ENCODE results near the gene ALDH7A1. TPM values are rescaled to one million over a fixed set of nuclear protein-coding genes. Genes with fewer than 3 reads are reported as not detected.

Gene ALDH7A1
- total RNA-seq, 2 donors from 2014 or later: 2.4 to 3.3 TPM

DNA sequence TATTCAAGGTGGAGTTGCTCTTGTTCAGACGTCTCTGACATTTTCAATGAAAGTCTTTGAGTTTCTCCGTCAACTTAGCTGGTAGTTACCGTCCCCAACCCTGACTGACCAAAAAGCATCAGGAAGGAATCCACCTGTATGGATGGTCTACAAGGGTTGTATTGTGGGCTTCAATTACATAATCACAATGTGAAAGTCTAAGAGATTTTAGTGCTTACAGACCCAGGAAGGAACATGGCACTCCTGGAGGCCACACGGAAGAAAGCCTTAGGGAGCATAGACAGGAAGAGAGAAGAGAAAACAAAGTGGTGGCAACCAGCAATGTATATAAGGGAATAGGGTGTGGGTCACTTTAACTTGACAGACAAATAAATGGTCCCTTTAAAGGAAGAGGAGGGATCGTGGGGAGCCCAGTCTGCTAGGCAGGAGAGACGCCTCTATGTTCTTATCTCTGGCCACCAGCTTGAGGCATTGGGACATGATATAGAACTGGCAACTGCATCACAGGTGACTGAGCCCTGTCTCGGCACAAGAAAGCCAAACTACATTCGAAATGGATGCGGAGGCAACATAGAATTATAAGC is 80.4 kb downstream of the ALDH7A1 start:
- Mint-ChIP-seq H3K4me3 (no peak overlapping the region), H3K27me3 (no peaks in the 10 kb centered on the region), H3K4me1 (peaks cover 6% of the 10 kb centered on the region), H3K36me3 (ENCODE audit: low read depth) (no peaks in the 10 kb centered on the region), H3K9me3 (no peaks in the 10 kb centered on the region), H3K27ac (no peak overlapping the region)
- no peak for ATAC-seq (replicated peaks)

DNA sequence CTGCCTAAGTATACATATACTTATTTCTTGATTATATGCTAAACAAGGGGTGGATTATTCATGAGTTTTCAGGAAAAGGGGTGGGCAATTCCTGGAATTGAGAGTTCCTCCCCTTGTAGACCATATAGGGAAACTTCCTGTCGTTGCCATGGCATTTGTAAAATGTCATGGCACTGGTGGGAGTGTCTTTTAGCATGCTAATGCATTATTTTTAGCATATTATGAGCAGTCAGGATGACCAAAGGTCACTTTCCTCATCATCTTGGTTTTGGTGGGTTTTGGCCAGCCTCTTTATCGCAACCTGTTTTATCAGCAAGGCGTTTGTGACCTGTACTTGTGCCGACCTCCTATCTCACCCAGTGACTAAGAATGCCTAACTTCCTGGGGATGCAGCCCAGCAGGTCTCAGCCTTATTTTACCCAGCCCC is 80.9 kb downstream of the ALDH7A1 start:
- ATAC-seq (replicated peaks): no peak
- Mint-ChIP-seq H3K36me3 (ENCODE audit: low read depth) (no peaks in the 10 kb centered on the region), H3K27me3 (no peaks in the 10 kb centered on the region)

DNA sequence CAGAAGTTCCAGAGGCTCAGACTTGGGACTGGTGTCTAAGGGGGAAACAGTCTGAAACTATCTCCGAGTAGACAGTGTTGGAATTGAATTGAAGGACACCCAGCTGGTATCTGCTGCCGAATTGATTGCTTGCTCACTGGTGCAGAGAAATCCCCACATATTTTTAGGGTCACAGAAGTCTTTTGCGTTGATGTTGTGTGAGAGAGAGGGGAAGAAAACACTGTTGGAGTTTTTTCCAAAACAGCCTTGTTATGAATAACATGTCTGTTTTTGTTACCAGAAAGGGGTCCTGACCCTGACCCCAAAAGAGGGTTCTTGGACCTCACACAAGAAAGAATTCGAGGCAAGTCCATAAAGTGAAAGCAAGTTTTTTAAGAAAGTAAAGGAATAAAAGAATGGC is 81.3 kb downstream of the ALDH7A1 start:
- H3K27me3 Mint-ChIP-seq: no peaks in the 10 kb centered on the region
- no peak overlapping the region for H3K27ac Mint-ChIP-seq
- H3K36me3 Mint-ChIP-seq (ENCODE audit: low read depth): no peaks in the 10 kb centered on the region
- H3K4me3 Mint-ChIP-seq: no peak overlapping the region
- peaks cover 11% of the 10 kb centered on the region for H3K4me1 Mint-ChIP-seq
- ATAC-seq (replicated peaks): no peak
- peaks cover 3% of the 10 kb centered on the region for H3K9me3 Mint-ChIP-seq

More for the DNA sequence above, 80.9 kb downstream of the ALDH7A1 start:
- H3K4me3 Mint-ChIP-seq: no peak overlapping the region
- H3K9me3 Mint-ChIP-seq: no peaks in the 10 kb centered on the region
- H3K27ac Mint-ChIP-seq: no peak overlapping the region
- H3K4me1 Mint-ChIP-seq: peaks cover 7% of the 10 kb centered on the region

DNA sequence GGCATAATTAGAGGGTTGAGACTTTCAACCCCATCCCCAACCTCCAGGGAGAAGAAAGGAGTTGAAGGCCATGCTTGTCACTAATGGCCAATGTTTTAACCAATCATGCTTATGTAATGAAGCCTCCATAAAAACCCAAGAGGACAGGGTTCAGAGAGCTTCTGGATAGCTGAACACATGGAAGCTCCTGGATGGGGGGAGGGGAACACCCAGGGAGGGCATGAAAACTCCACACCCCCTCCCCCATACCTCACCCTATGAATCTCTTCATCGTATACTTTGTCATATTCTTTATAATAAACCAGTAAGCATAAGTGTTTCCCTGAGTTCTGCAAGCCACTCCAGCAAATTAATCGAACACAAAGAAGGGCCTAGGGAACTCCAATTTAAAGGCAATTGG is 81.7 kb downstream of the ALDH7A1 start:
- no peak for ATAC-seq (replicated peaks)
- Mint-ChIP-seq H3K9me3 (peaks cover 3% of the 10 kb centered on the region), H3K4me3 (no peak overlapping the region), H3K36me3 (ENCODE audit: low read depth) (no peaks in the 10 kb centered on the region), H3K4me1 (peaks cover 15% of the 10 kb centered on the region), H3K27ac (no peak overlapping the region), H3K27me3 (no peaks in the 10 kb centered on the region)

DNA sequence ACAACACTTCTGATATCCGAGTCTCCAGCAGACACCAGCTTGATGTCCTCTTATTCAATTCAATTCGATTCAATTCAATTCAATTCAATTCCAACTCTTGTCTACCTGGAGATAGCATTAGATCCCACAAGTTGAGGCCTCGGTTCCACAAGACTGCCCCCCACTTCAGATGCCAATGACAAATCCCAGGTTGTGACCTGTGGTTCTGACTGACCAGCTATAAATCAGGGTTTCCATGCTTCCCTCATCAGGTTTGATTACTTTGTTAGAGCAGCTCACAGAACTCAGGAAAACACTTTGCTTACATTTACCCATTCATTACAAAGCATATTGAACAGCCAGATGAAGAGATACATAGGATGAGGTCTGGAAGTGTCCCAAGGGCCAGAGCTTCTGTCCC is 82.6 kb downstream of the ALDH7A1 start:
- no peaks in the 10 kb centered on the region for H3K27me3 Mint-ChIP-seq
- H3K36me3 Mint-ChIP-seq (ENCODE audit: low read depth): no peaks in the 10 kb centered on the region
- no peak overlapping the region for H3K4me3 Mint-ChIP-seq
- peaks cover 3% of the 10 kb centered on the region for H3K9me3 Mint-ChIP-seq
- peaks cover 16% of the 10 kb centered on the region for H3K4me1 Mint-ChIP-seq
- no peak for ATAC-seq (replicated peaks)
- H3K27ac Mint-ChIP-seq: no peak overlapping the region

DNA sequence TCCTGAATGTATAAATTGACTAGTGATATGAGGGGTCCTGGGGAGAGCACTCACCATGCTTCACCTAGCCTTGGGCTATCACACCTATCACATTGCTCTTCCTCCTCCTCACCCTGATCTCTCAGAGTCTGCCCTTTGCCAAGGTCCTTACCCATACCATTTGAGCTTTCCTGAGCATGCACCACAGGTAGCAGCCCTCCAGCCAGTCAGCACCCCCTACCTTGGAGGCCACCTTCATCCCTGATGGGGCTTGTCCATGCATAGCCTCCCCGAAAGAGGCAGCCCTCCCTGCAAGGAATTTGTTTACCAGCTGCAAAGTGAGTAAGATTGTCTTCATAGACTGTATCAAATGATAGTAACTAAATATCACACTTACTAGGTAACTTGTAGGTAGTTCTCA is 83.1 kb downstream of the ALDH7A1 start:
- Mint-ChIP-seq H3K4me1 (peaks cover 16% of the 10 kb centered on the region), H3K4me3 (no peak overlapping the region), H3K27me3 (no peaks in the 10 kb centered on the region), H3K36me3 (ENCODE audit: low read depth) (no peaks in the 10 kb centered on the region), H3K9me3 (peaks cover 3% of the 10 kb centered on the region), H3K27ac (no peak overlapping the region)
- ATAC-seq (replicated peaks): no peak

DNA sequence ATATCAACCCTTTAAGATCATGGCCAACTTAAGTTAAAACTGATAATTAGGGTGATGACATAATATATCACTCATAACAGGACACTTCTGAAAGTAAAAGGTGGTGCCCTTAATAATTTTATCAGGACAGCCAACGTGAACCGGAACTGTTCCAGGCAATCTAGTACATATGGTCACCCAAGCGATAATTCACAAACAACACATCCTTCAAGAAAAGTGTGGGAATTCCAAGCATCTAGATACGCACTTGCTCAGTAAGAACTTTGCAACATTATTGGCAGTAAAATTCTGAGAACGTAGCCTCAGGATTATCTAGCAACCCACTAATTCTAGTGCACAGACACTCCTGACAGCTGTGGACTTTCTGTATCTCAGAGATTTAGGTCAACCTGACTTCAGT is 85.7 kb downstream of the ALDH7A1 start:
- peaks cover 16% of the 10 kb centered on the region for H3K4me1 Mint-ChIP-seq
- H3K9me3 Mint-ChIP-seq: peaks cover 3% of the 10 kb centered on the region
- ATAC-seq (replicated peaks): no peak
- H3K27ac Mint-ChIP-seq: peak overlapping the region; percentile 96
- no peaks in the 10 kb centered on the region for H3K27me3 Mint-ChIP-seq
- H3K36me3 Mint-ChIP-seq (ENCODE audit: low read depth): no peaks in the 10 kb centered on the region
- H3K4me3 Mint-ChIP-seq: peak overlapping the region; percentile 83

DNA sequence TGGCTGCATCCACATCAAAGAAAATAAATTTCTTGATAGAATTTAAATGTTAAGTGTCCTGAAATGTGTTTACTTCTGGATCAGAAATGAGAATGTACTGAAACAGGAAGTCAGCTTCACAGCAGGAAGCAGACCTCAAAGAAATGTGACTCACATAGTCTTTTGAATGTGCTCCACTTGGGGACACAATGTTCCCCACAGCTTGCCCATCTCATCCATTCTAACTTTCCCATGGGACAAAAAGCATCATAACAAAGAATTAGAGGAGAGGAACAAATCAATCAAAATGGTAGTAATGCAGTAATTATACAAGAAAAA is 86.1 kb downstream of the ALDH7A1 start:
- H3K27ac Mint-ChIP-seq: peak overlapping the region; percentile 96
- peak overlapping the region; percentile 83 for H3K4me3 Mint-ChIP-seq
- no peaks in the 10 kb centered on the region for H3K27me3 Mint-ChIP-seq
- H3K9me3 Mint-ChIP-seq: peaks cover 3% of the 10 kb centered on the region
- peaks cover 16% of the 10 kb centered on the region for H3K4me1 Mint-ChIP-seq
- no peaks in the 10 kb centered on the region for H3K36me3 Mint-ChIP-seq (ENCODE audit: low read depth)
- ATAC-seq (replicated peaks): peak; percentile 92

DNA sequence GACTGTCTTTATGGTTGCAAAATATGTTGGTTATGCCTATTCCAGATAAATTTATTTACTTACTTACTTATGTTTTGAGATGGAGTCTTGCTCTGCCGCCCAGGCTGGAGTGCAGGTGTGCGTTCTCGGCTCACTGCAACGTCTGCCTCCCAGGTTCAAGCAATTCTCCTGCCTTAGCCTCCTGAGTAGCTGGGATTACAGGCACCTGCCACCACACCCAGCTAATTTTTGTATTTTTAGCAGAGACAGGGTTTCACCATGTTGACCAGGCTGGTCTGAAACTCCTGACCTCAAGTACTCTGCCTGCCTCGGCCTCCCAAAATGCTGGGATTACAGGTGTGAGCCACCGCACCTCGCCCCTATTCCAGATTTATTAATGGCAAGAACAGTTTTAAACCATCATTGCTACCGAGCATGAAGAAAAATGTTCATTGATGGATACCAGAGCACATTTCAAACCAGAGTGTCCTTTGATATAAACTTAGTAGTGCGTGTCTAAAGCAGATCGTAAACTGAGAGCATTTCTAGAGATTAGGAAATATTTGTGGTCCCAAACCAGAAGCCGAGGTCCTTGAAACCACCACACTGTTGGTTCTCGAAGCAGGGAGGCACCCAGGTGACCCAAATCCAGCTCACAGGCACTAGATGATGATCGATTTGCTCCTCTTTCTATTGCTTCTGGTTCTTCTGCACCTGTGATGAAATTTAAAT is 86.6 kb downstream of the ALDH7A1 start:
- Mint-ChIP-seq H3K27me3 (no peaks in the 10 kb centered on the region), H3K4me3 (peak overlapping the region; percentile 83), H3K36me3 (ENCODE audit: low read depth) (no peaks in the 10 kb centered on the region), H3K4me1 (peaks cover 16% of the 10 kb centered on the region), H3K27ac (peak overlapping the region; percentile 96), H3K9me3 (peaks cover 3% of the 10 kb centered on the region)
- ATAC-seq (replicated peaks): peak; percentile 49

DNA sequence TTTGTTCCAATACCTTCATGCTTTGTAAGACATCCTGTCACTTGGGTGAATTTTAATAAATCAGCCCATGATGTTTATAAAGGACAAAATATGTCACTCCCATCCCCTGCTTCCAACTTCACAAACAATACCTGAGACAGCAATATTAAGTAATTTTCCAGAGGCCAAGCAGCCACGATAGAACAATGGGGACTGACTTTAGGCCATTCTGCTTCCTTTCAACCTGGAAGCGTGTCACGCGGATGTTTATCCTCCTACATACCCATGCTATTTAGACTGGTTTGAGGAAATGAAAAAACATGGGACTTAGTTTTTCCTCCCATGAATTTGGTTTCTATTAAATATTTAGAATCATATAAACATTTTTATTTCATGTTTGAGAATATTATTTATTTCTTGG is 88.9 kb downstream of the ALDH7A1 start:
- H3K4me1 Mint-ChIP-seq: peaks cover 16% of the 10 kb centered on the region

DNA sequence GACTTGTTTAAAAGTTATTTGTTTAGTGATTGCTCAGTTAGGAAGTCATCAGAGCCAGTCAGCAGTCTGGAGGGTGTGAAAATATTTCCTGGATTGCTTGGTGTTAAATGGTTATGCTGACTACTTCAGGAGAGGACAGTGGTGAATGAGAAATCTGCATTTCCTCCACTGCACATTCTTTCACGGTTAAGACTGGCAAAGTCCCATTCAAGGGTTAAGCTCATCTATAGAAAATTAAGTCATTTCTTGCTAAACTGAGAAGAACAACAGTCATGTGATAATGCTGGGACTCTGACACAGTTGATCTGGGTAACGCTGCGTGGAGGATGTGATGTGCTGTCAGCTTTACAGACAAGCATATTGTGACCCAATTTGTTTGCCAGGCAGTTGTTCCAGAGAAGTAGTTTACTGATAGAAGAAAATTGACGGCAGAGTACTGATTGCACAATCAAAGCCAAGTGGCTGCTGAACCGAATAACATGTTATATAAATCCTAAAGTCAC is 91.4 kb downstream of the ALDH7A1 start:
- ATAC-seq (replicated peaks): peak; percentile 92
- Mint-ChIP-seq H3K27ac (peak overlapping the region; percentile 67), H3K9me3 (no peaks in the 10 kb centered on the region), H3K4me3 (peak overlapping the region; percentile 15), H3K36me3 (ENCODE audit: low read depth) (no peaks in the 10 kb centered on the region), H3K27me3 (no peaks in the 10 kb centered on the region), H3K4me1 (peaks cover 4% of the 10 kb centered on the region)

More for the DNA sequence above, 88.9 kb downstream of the ALDH7A1 start:
- Mint-ChIP-seq H3K27ac (no peak overlapping the region), H3K27me3 (no peaks in the 10 kb centered on the region), H3K4me3 (no peak overlapping the region), H3K36me3 (ENCODE audit: low read depth) (no peaks in the 10 kb centered on the region), H3K9me3 (peaks cover 3% of the 10 kb centered on the region)
- ATAC-seq (replicated peaks): no peak

DNA sequence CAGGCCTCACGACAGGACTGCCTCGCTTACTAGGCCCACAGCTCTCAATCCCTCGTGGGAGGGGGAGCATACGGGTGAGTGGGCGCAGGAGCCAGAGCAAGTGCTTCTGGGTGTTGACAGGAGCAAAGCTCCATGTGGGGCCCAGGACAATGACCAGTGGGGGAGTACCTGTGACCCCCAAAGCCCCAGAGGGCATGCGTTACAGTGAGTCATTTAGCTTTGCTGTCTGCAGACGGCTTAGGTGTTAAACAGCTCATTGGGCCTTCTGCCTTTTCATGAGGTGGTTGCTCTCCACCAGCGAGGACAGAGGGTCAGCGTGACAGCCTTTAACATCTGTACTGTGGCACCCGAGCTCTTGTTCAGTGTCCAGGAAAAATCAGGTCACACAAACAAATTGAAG is 93.6 kb downstream of the ALDH7A1 start:
- Mint-ChIP-seq H3K36me3 (ENCODE audit: low read depth) (no peaks in the 10 kb centered on the region), H3K27ac (no peak overlapping the region), H3K9me3 (no peaks in the 10 kb centered on the region), H3K4me3 (no peak overlapping the region), H3K4me1 (no peaks in the 10 kb centered on the region), H3K27me3 (no peaks in the 10 kb centered on the region)
- ATAC-seq (replicated peaks): no peak

DNA sequence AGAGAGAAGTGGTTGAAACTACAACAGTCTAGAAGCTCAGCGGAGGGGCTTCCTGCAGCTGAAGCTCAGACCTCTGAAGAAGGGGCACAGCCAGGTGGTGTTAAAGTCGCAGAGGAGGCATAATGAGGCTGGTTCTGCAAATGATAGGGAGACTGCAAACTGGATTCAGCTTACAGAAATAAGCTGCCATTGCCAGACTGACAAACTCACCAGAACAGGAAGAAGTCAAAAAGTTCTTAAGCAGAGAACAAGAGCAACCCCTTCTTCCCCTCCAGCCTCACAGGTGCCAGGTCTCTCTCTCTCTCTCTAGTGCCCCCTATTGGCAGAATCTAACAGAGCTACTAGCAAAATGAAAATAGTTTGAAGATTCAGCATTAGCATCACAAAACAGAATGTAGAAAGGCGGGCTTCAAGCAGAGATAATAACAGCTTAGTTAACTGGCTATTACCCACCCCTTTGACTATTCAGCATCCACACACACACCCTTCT is 95.1 kb downstream of the ALDH7A1 start:
- no peaks in the 10 kb centered on the region for H3K4me1 Mint-ChIP-seq
- peak; percentile 27 for ATAC-seq (replicated peaks)
- no peaks in the 10 kb centered on the region for H3K27me3 Mint-ChIP-seq
- H3K4me3 Mint-ChIP-seq: no peak overlapping the region
- H3K36me3 Mint-ChIP-seq (ENCODE audit: low read depth): no peaks in the 10 kb centered on the region
- no peaks in the 10 kb centered on the region for H3K9me3 Mint-ChIP-seq
- H3K27ac Mint-ChIP-seq: no peak overlapping the region

DNA sequence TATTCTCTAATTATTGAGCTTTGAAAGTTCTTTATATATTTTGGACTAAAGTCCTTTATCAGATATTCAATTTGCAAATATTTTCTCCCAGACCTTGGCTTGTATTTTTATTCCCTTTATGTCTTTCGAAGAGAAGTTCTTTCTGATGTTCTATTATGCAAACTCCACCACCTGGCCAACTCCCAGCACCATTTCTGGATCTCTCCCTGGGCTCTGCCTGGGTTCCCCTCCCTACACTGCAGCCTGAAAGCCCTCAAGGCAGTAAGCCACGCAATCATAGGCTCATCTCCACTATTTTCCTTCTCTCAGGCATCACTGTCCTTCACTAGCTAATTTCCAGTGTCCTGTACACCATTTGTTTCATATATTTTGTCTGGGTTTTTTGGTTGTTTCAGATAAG is 95.7 kb downstream of the ALDH7A1 start:
- H3K4me3 Mint-ChIP-seq: no peak overlapping the region
- H3K27me3 Mint-ChIP-seq: no peaks in the 10 kb centered on the region
- no peak overlapping the region for H3K27ac Mint-ChIP-seq
- ATAC-seq (replicated peaks): no peak
- H3K4me1 Mint-ChIP-seq: no peaks in the 10 kb centered on the region
- no peaks in the 10 kb centered on the region for H3K36me3 Mint-ChIP-seq (ENCODE audit: low read depth)
- H3K9me3 Mint-ChIP-seq: no peaks in the 10 kb centered on the region

DNA sequence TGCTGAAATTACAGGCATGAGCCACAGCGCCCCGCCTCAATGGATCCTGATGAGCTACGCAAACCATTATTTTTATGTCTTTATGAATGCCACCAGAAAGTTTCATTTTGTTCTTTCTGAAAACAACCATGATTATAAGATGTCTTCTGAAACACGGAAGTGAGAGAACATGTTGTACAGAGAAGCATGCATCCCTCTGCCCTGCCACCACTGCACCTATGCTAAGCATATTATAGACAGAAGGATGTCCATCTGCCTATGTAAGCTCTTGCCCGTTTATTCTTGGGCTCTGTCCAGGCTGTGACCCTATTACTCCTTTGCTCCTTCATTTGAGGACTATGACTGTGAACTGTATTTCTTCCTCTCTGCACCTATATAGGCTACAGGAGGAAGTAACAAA is 97.5 kb downstream of the ALDH7A1 start:
- H3K36me3 Mint-ChIP-seq (ENCODE audit: low read depth): peaks cover 9% of the 10 kb centered on the region
- no peaks in the 10 kb centered on the region for H3K4me1 Mint-ChIP-seq
- H3K27me3 Mint-ChIP-seq: no peaks in the 10 kb centered on the region
- no peak for ATAC-seq (replicated peaks)
- H3K9me3 Mint-ChIP-seq: no peaks in the 10 kb centered on the region
- no peak overlapping the region for H3K27ac Mint-ChIP-seq
- no peak overlapping the region for H3K4me3 Mint-ChIP-seq
